HG03342 (cell line): ENCODE data around the gene CALM3.

Experiments used
- ATAC-seq: cut with Tn5 transposase; IDR thresholded peaks from one replicate; pipeline ENCODE4 v1.9.1; 2021; ENCODE audit warnings: mild to moderate bottlenecking, moderate library complexity; ENCODE audit not compliant: unreplicated experiment

Gene CALM3

GRCh38 chr19:46599716-46600373 lies 1.3 kb upstream of the CALM3 start:
- no peak for ATAC-seq

- peak; percentile 74 for ATAC-seq
These were observed 479 bp upstream of the CALM3 start for GRCh38 chr19:46600384-46601317.

- no peak for ATAC-seq
These were observed 1.5 kb downstream of the CALM3 start for GRCh38 chr19:46602392-46603194.

DNA sequence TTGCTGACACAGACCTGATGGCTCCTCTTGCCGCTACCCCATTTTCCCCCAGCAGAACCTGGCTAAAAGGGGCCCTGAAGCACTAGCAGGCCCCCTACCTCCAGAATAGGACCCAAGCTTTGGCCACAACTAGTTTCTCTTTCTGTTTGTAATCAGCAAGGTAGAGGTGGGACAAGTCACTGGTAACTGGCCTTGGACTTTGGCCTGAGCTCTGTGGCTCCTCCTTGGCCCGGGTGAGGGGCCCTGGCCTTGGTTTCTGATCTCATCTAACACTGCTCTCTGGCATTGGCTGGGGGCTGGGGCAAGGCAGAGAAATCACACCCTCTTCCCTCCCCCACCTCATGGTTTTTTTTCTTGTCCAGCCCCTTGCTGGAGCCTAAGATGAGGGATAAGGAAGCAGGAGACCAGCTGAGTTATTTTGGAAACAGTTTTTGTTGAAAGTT lies 2.1 kb downstream of the CALM3 start:
- no peak for ATAC-seq

DNA sequence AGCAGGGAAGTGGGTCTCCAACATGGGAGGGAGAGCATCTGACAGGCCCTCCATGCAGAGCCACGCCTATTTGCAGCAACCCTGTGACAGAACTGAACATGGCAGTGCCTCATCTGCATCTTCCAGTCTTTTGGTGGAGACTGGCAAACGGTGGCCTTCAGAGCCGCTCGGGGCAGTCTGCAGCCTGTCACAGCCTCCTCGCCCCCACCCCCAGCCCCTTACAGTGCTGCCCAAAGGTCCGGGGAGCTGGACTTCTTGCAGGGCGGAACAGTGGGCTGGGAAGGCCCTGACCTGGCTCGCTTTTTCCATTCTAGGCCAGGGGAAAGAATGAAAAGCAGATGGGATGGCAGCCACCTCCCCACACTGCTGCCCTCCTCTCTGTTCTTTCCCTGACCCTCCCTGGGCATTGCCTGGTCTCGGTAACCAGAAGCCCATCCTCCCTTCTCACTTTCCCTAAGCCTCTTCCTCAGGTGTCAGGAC lies 2.7 kb downstream of the CALM3 start:
- no peak for ATAC-seq

- no peak for ATAC-seq
These were observed 3.7 kb downstream of the CALM3 start for GRCh38 chr19:46604781-46605355.

DNA sequence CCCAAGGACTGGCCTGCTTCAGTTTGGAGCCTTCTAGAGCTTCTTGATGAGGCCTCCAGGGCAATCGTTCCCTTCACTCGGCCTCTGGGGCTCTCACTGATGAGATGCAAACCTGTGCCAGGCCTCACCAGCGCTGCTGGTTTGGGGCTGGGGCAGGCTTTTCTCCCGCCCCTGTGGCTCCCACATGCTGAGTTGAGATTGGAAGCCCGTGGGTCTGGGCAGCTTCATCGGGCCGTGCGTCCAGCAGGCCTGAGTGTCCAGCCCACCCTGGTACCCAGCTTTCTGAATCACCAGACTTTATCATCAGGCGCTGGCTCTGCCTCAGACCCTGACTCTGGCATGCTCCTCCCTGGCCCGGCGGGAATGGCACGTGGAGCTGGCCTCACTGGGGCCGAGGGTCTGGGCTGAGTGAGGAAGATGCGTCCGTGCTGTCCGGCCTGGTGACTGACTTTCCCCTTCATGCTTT lies 4.3 kb downstream of the CALM3 start:
- no peak for ATAC-seq

DNA sequence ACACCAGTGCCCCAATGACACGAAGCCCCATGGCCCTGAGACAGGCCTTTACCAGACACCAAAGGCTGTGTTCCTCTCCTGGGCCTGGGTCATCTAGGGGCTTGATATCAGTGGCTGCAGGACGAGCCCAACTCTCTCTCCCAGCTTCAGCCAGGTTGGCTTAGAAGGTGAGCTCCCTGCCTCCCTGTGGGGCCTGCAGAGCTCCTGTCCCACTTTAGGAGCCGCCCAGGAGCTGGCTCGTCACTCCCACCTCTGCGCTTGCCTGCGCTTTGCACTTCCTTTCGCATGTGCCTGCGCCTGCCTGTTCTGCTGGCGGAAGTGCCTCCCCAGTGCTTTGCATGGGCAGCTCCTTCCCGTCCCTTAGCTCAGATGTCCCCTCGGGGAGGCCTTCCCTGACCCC lies 4.9 kb downstream of the CALM3 start:
- no peak for ATAC-seq

- no peak for ATAC-seq
These were observed 5.7 kb downstream of the CALM3 start for GRCh38 chr19:46606681-46607447.

DNA sequence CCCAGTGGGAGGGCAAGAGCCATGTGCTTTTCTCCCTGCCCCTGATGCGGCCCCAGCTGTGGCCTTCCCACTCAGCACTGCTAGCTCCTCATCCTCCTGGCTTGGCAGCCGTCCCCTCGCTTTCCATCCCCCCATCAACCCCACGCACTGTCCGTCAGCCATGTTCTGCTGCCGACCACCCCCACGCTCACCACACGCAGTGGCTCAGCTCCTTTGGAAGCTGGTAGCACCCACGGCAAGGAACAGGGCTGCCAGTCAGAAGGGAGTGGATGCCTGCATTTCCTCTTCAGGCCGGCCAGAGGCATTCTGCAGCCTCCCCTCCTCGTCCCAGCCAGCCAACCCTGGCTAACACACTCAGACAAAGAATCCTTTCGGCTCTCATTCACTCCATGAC lies 6.3 kb downstream of the CALM3 start:
- no peak for ATAC-seq

- no peak for ATAC-seq
These were observed 7.0 kb downstream of the CALM3 start for GRCh38 chr19:46608178-46608577.

- no peak for ATAC-seq
These were observed 7.6 kb downstream of the CALM3 start for GRCh38 chr19:46608581-46609345.

GRCh38 chr19:46609511-46610412 lies 8.6 kb downstream of the CALM3 start:
- no peak for ATAC-seq

GRCh38 chr19:46610413-46610775 lies 9.3 kb downstream of the CALM3 start:
- ATAC-seq: no peak

GRCh38 chr19:46610851-46611770 lies 10.0 kb downstream of the CALM3 start:
- ATAC-seq: no peak

DNA sequence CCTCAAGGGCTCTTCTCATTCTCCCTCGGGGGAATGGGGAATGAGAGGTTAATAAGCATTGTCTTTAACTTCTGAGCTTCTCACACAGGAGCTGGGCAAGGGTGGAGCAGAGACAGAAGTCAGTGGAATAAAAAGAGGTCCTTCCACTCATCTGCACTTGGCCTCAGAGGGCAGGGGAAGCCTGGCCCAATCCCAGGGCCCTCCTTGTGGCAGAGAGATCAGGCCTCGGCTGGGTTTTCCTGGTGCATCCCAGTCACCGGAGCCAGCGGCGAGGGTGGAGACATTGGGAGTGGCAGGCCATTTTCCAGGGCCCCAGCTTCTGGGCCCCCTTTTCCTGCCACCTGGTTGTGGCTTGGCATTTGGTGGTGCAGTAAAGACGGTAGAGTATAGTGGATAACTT lies 10.6 kb downstream of the CALM3 start:
- ATAC-seq: no peak

DNA sequence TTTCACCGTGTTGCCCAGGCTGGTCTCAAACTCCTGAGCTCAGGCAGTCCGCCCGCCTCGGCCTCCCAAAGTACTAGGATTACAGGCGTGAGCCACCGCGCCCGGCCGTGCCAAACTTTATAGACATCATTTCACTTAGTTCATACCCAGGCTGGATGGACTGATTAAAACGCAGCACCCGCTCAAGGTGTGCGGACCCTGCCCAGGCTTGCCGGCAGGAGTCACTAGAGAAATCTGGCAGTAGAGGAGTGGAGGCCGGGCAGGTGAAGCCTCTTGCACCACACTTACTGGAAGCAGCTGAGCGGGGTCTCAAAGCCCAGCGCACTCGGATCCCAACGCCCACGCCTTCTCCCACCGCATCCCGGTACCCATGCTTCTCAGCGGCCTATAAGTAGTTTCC lies 12.4 kb downstream of the CALM3 start:
- ATAC-seq: no peak
